ENCODE results near the gene KRT35.

KRT35 gene

GRCh38 chr17:41480581-41480980 lies 370 bp downstream of the KRT35 start:
- Histone ChIP-seq H3K36me3 (ENCODE audit: control insufficient read depth, insufficient read depth, low read length) (no peaks in the 10 kb centered on the region), H3K4me1 (ENCODE audit: control insufficient read depth, insufficient read depth, low read length) (peaks cover 33% of the 10 kb centered on the region), H3K9me3 (ENCODE audit: control insufficient read depth, low read length) (no peaks in the 10 kb centered on the region), H3K4me3 (ENCODE audit: low read length) (no peak overlapping the region), H3K9ac (ENCODE audit: low read length) (no peak overlapping the region), H3K27me3 (ENCODE audit: control insufficient read depth, insufficient read depth, low read length) (peaks cover 31% of the 10 kb centered on the region)

DNA sequence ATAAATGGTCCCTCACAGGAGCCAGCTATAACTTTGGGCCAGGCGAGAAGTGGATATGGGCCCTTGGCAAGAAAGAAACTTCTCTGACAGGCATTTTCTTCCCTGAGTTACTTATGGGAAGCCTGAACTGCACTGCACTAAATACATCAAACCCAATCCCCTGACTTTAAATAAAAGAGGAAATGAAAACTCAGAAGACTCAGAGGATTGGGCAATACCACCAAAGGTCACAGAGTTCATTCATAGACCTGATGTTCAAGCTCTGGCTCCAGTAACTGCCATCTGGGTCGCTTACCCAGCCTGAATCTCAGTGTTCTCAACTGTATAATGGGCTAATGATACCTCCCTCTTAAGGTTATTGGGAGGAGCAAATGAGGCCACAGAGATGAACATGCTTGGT lies 815 bp downstream of the KRT35 start:
- Histone ChIP-seq H3K27me3 (ENCODE audit: control insufficient read depth, insufficient read depth, low read length) (peaks cover 27% of the 10 kb centered on the region), H3K4me3 (ENCODE audit: low read length) (no peak overlapping the region), H3K9ac (ENCODE audit: low read length) (no peak overlapping the region), H3K4me1 (ENCODE audit: control insufficient read depth, insufficient read depth, low read length) (peaks cover 29% of the 10 kb centered on the region), H3K9me3 (ENCODE audit: control insufficient read depth, low read length) (no peaks in the 10 kb centered on the region), H3K36me3 (ENCODE audit: control insufficient read depth, insufficient read depth, low read length) (no peaks in the 10 kb centered on the region)

DNA sequence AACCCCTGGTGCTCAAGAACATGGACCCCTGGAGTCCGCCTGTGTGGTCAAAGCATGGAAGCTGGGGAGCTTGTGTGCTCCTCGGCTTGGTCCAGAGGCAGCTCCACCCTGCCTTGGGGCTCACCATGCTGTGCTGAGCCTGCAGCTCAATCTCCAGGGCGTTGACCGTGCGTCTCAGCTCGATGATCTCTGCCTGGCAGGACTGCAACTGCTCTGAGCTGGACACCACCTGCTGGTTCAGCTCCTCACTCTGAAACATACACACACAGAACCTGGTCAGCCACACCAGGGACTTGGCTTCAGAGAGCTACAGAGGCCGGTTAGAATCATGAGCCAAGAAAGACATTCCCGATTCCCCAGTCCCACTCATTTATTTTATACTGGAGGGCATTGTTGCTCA lies 2.7 kb downstream of the KRT35 start:
- peaks cover 10% of the 10 kb centered on the region for H3K4me1 ChIP-seq (ENCODE audit: control insufficient read depth, insufficient read depth, low read length)
- H3K4me3 ChIP-seq (ENCODE audit: low read length): no peak overlapping the region
- H3K9me3 ChIP-seq (ENCODE audit: control insufficient read depth, low read length): no peaks in the 10 kb centered on the region
- peaks cover 16% of the 10 kb centered on the region for H3K27me3 ChIP-seq (ENCODE audit: control insufficient read depth, insufficient read depth, low read length)
- no peak overlapping the region for H3K9ac ChIP-seq (ENCODE audit: low read length)
- no peaks in the 10 kb centered on the region for H3K36me3 ChIP-seq (ENCODE audit: control insufficient read depth, insufficient read depth, low read length)

GRCh38 chr17:41476866-41477815 lies 3.8 kb downstream of the KRT35 start:
- Histone ChIP-seq H3K27me3 (ENCODE audit: control insufficient read depth, insufficient read depth, low read length) (peaks cover 15% of the 10 kb centered on the region), H3K4me3 (ENCODE audit: low read length) (no peak overlapping the region), H3K9ac (ENCODE audit: low read length) (no peak overlapping the region), H3K4me1 (ENCODE audit: control insufficient read depth, insufficient read depth, low read length) (peaks cover 5% of the 10 kb centered on the region), H3K36me3 (ENCODE audit: control insufficient read depth, insufficient read depth, low read length) (no peaks in the 10 kb centered on the region), H3K9me3 (ENCODE audit: control insufficient read depth, low read length) (no peaks in the 10 kb centered on the region)

GRCh38 chr17:41475421-41475820 lies 5.5 kb downstream of the KRT35 start:
- Histone ChIP-seq H3K9ac (ENCODE audit: low read length) (no peak overlapping the region), H3K36me3 (ENCODE audit: control insufficient read depth, insufficient read depth, low read length) (no peaks in the 10 kb centered on the region), H3K9me3 (ENCODE audit: control insufficient read depth, low read length) (no peaks in the 10 kb centered on the region), H3K4me3 (ENCODE audit: low read length) (no peak overlapping the region), H3K4me1 (ENCODE audit: control insufficient read depth, insufficient read depth, low read length) (peaks cover 4% of the 10 kb centered on the region), H3K27me3 (ENCODE audit: control insufficient read depth, insufficient read depth, low read length) (peaks cover 6% of the 10 kb centered on the region)

GRCh38 chr17:41474863-41475262 lies 6.1 kb downstream of the KRT35 start:
- no peaks in the 10 kb centered on the region for H3K36me3 ChIP-seq (ENCODE audit: control insufficient read depth, insufficient read depth, low read length)
- H3K4me3 ChIP-seq (ENCODE audit: low read length): no peak overlapping the region
- H3K9me3 ChIP-seq (ENCODE audit: control insufficient read depth, low read length): no peaks in the 10 kb centered on the region
- peaks cover 4% of the 10 kb centered on the region for H3K4me1 ChIP-seq (ENCODE audit: control insufficient read depth, insufficient read depth, low read length)
- peaks cover 6% of the 10 kb centered on the region for H3K27me3 ChIP-seq (ENCODE audit: control insufficient read depth, insufficient read depth, low read length)
- no peak overlapping the region for H3K9ac ChIP-seq (ENCODE audit: low read length)

GRCh38 chr17:41468346-41468745 lies 12.6 kb downstream of the KRT35 start:
- Histone ChIP-seq H3K36me3 (ENCODE audit: control insufficient read depth, insufficient read depth, low read length) (no peaks in the 10 kb centered on the region), H3K9ac (ENCODE audit: low read length) (no peak overlapping the region), H3K4me1 (ENCODE audit: control insufficient read depth, insufficient read depth, low read length) (peaks cover 13% of the 10 kb centered on the region), H3K27me3 (ENCODE audit: control insufficient read depth, insufficient read depth, low read length) (no peaks in the 10 kb centered on the region), H3K4me3 (ENCODE audit: low read length) (no peak overlapping the region), H3K9me3 (ENCODE audit: control insufficient read depth, low read length) (no peaks in the 10 kb centered on the region)

GRCh38 chr17:41467561-41467960 lies 13.4 kb downstream of the KRT35 start:
- H3K27me3 ChIP-seq (ENCODE audit: control insufficient read depth, insufficient read depth, low read length): no peaks in the 10 kb centered on the region
- no peak overlapping the region for H3K4me3 ChIP-seq (ENCODE audit: low read length)
- no peaks in the 10 kb centered on the region for H3K9me3 ChIP-seq (ENCODE audit: control insufficient read depth, low read length)
- H3K4me1 ChIP-seq (ENCODE audit: control insufficient read depth, insufficient read depth, low read length): peaks cover 13% of the 10 kb centered on the region
- H3K36me3 ChIP-seq (ENCODE audit: control insufficient read depth, insufficient read depth, low read length): no peaks in the 10 kb centered on the region
- H3K9ac ChIP-seq (ENCODE audit: low read length): no peak overlapping the region

DNA sequence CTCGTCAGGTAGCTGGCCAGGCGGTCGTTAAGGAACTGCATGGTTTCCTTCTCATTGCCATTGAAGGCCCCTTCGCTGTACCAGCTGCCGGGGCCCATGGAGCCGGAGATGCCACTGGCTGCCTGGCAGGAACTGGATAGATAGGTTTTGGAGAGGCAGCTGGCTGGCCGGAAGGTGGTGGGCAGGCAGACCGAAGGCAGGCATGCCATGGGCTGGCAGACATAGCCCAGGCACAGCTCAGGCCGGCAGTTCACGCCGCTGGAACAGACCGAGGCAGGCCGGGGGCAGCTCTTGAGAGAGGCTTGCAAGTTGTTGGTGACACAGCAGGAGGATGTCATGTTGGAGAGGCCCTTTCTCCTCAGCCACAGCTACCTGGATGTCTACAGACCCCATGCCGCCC lies 14.0 kb downstream of the KRT35 start, which contains the start of gene KRT32:
Gene KRT32, minus strand, starts transcription at position 399 of the 400 bp plus-strand sequence. Its CDS starts 61 bp downstream, at position 338.
- H3K4me3 ChIP-seq (ENCODE audit: low read length): no peak within 1 kb of the TSS
- no peaks in the 10 kb centered on the region for H3K9me3 ChIP-seq (ENCODE audit: control insufficient read depth, low read length)
- H3K4me1 ChIP-seq (ENCODE audit: control insufficient read depth, insufficient read depth, low read length): peaks cover 13% of the 10 kb centered on the region
- H3K27me3 ChIP-seq (ENCODE audit: control insufficient read depth, insufficient read depth, low read length): no peaks in the 10 kb centered on the region
- H3K36me3 ChIP-seq (ENCODE audit: control insufficient read depth, insufficient read depth, low read length): no peaks in the 10 kb centered on the region
- H3K9ac ChIP-seq (ENCODE audit: low read length): no peak within 1 kb of the TSS

- Histone ChIP-seq H3K4me3 (ENCODE audit: low read length) (no peak overlapping the region), H3K9ac (ENCODE audit: low read length) (no peak overlapping the region), H3K27me3 (ENCODE audit: control insufficient read depth, insufficient read depth, low read length) (no peaks in the 10 kb centered on the region), H3K9me3 (ENCODE audit: control insufficient read depth, low read length) (no peaks in the 10 kb centered on the region), H3K4me1 (ENCODE audit: control insufficient read depth, insufficient read depth, low read length) (peaks cover 13% of the 10 kb centered on the region), H3K36me3 (ENCODE audit: control insufficient read depth, insufficient read depth, low read length) (no peaks in the 10 kb centered on the region)
Measured at GRCh38 chr17:41464682-41465081, 16.3 kb downstream of the KRT35 start.

GRCh38 chr17:41464173-41464572 lies 16.8 kb downstream of the KRT35 start:
- H3K36me3 ChIP-seq (ENCODE audit: control insufficient read depth, insufficient read depth, low read length): no peaks in the 10 kb centered on the region
- no peaks in the 10 kb centered on the region for H3K27me3 ChIP-seq (ENCODE audit: control insufficient read depth, insufficient read depth, low read length)
- H3K9ac ChIP-seq (ENCODE audit: low read length): no peak overlapping the region

GRCh38 chr17:41463746-41464145 lies 17.2 kb downstream of the KRT35 start:
- Histone ChIP-seq H3K4me3 (ENCODE audit: low read length) (no peak overlapping the region), H3K36me3 (ENCODE audit: control insufficient read depth, insufficient read depth, low read length) (no peaks in the 10 kb centered on the region), H3K9me3 (ENCODE audit: control insufficient read depth, low read length) (no peaks in the 10 kb centered on the region), H3K4me1 (ENCODE audit: control insufficient read depth, insufficient read depth, low read length) (peaks cover 13% of the 10 kb centered on the region), H3K9ac (ENCODE audit: low read length) (no peak overlapping the region), H3K27me3 (ENCODE audit: control insufficient read depth, insufficient read depth, low read length) (no peaks in the 10 kb centered on the region)

More at GRCh38 chr17:41464173-41464572, 16.8 kb downstream of the KRT35 start:
- no peak overlapping the region for H3K4me3 ChIP-seq (ENCODE audit: low read length)
- H3K9me3 ChIP-seq (ENCODE audit: control insufficient read depth, low read length): no peaks in the 10 kb centered on the region
- peaks cover 13% of the 10 kb centered on the region for H3K4me1 ChIP-seq (ENCODE audit: control insufficient read depth, insufficient read depth, low read length)

Data from mucosa of stomach (tissue), 1 donor.